Kidney (tissue), 14 donors: Measurements from ENCODE around the gene RPS6KA2. TPM values are rescaled to one million over a fixed set of nuclear protein-coding genes. Genes with fewer than 3 reads are reported as not detected.

Source experiments
- DNase-seq, 5 donors: peaks; one replicate each; pipeline ENCODE4 v3.0.0-alpha.2; 2013 to 2020
- FAIRE-seq: peaks from 2 replicates; lab custom pipeline; 2012; peaks lifted over from hg19 to GRCh38; lab: Jason Lieb, UNC
- H3K27ac ChIP-seq, 2 donors: one replicate each; pipeline ENCODE4 v1.7.0; 2013; ENCODE audit warnings: low read depth in 2 of 2, low read length in 2 of 2, inconsistent platforms in 1 of 2
- H3K27me3 ChIP-seq: one replicate; pipeline ENCODE4 v1.7.1; 2013; ENCODE audit warnings: low read length, inconsistent platforms; ENCODE audit not compliant: control insufficient read depth, insufficient read depth
- H3K36me3 ChIP-seq, 3 donors: one replicate each; pipeline versions ENCODE4 v1.7.0 to v1.7.1; 2013; ENCODE audit warnings: low read length in 3 of 3, control low read depth in 1 of 3, inconsistent platforms in 1 of 3; ENCODE audit not compliant: insufficient read depth in 3 of 3, control insufficient read depth in 2 of 3
- H3K4me1 ChIP-seq, 3 donors: one replicate each; pipeline versions ENCODE4 v1.7.0 to v1.7.1; 2013; ENCODE audit warnings: low read length in 3 of 3, inconsistent platforms in 1 of 3, low read depth in 1 of 3; ENCODE audit not compliant: control insufficient read depth in 2 of 3, insufficient read depth in 2 of 3
- H3K4me3 ChIP-seq, 3 donors: one replicate each; pipeline versions ENCODE4 v1.7.0 to v1.8.1; 2013; ENCODE audit warnings: low read length in 3 of 3, control low read depth in 1 of 3, inconsistent platforms in 1 of 3
- H3K9ac ChIP-seq, 3 donors: one replicate each; pipeline versions ENCODE4 v1.7.0 to v1.7.1; 2013; ENCODE audit warnings: low read length in 3 of 3, control low read depth in 1 of 3, inconsistent platforms in 1 of 3
- H3K9me3 ChIP-seq, 3 donors: one replicate each; pipeline versions ENCODE4 v1.7.0 to v1.7.1; 2013; ENCODE audit warnings: low read length in 3 of 3, control low read depth in 1 of 3, inconsistent platforms in 1 of 3; ENCODE audit not compliant: control insufficient read depth in 2 of 3, insufficient read depth in 1 of 3
- intact Hi-C: fragments of 100-400 bp; cut with DNase I; formaldehyde crosslinking; loops from one replicate; pipeline ENCODE4 v1.11.1; 2022
- polyA plus RNA-seq: library from polyadenylated mRNA; stranded (reverse); fragments of 350-450 nt; fragmentation: Illumina TruSeq; extraction: RNeasy Lipid Tissue Mini Kit (QIAGEN cat#74804); gene quantifications from one replicate; pipeline ENCODE4 v1.2.3, GENCODE V29; 2014; ENCODE audit warnings: low read depth, low replicate concordance; ENCODE audit not compliant: insufficient read depth
- total RNA-seq: library from RNA; stranded (reverse); fragmentation: NEBNext Ultra II Directional; extraction: Animal tissue kit (Norgen Biotek cat#: 25700); gene quantifications from one replicate; pipeline ENCODE4 v1.2.1, GENCODE V29; 2021
- TF ChIP-seq, protein P1 (sequence below): IDR thresholded peaks from 3 replicates; pipeline ENCODE4 v1.5.1; 2012; ENCODE audit warnings: mild to moderate bottlenecking, moderate library complexity, borderline replicate concordance; ENCODE audit not compliant: insufficient read depth; ENCODE audit errors: extremely low read depth
- donor health status: control.
- donor health status: control.
- donor health status: control.
- donor health status: control.
- donor health status: control.
- donor health status: DM: yes; HTN: yes; CAD: no.
- donor health status: Normal renal cell carcinoma (clear cell type).

RPS6KA2 gene
- total and polyA plus RNA-seq, 2 donors from 2014 or later: 12.3 to 61.2 TPM

GRCh38 chr6:166563805-166564204, 63.2 kb downstream of the RPS6KA2 start:
- no peak for FAIRE-seq
- TF ChIP-seq, protein P1, sequence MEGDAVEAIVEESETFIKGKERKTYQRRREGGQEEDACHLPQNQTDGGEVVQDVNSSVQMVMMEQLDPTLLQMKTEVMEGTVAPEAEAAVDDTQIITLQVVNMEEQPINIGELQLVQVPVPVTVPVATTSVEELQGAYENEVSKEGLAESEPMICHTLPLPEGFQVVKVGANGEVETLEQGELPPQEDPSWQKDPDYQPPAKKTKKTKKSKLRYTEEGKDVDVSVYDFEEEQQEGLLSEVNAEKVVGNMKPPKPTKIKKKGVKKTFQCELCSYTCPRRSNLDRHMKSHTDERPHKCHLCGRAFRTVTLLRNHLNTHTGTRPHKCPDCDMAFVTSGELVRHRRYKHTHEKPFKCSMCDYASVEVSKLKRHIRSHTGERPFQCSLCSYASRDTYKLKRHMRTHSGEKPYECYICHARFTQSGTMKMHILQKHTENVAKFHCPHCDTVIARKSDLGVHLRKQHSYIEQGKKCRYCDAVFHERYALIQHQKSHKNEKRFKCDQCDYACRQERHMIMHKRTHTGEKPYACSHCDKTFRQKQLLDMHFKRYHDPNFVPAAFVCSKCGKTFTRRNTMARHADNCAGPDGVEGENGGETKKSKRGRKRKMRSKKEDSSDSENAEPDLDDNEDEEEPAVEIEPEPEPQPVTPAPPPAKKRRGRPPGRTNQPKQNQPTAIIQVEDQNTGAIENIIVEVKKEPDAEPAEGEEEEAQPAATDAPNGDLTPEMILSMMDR: no peak
- H3K4me1 ChIP-seq: no peaks in the 10 kb centered on the region
- H3K36me3 ChIP-seq: no peaks in the 10 kb centered on the region
- no peak overlapping the region for H3K27ac ChIP-seq
- intact Hi-C loops: no loop called here
- no peaks in the 10 kb centered on the region for H3K9me3 ChIP-seq
- DNase-seq: peak in 1 of 5 donors; percentile 25
- H3K4me3 ChIP-seq: no peak overlapping the region
- H3K9ac ChIP-seq: no peak overlapping the region
- H3K27me3 ChIP-seq: no peaks in the 10 kb centered on the region

- no peaks in the 10 kb centered on the region for H3K9me3 ChIP-seq
- FAIRE-seq (no peak), DNase-seq (no peak)
- no peaks in the 10 kb centered on the region for H3K36me3 ChIP-seq
- H3K4me3 ChIP-seq: no peak overlapping the region
- no peak overlapping the region for H3K27ac ChIP-seq
- no peaks in the 10 kb centered on the region for H3K4me1 ChIP-seq
- intact Hi-C loops: no loop called here
- H3K9ac ChIP-seq: no peak overlapping the region
- H3K27me3 ChIP-seq: no peaks in the 10 kb centered on the region
- TF ChIP-seq, protein P1: no peak
These were observed 63.9 kb downstream of the RPS6KA2 start for GRCh38 chr6:166563200-166563599.

GRCh38 chr6:166562726-166563125, 64.3 kb downstream of the RPS6KA2 start:
- TF ChIP-seq, protein P1: no peak
- DNase-seq: no peak
- no peak for FAIRE-seq
- Histone ChIP-seq H3K36me3 (no peaks in the 10 kb centered on the region), H3K4me3 (no peak overlapping the region), H3K27me3 (no peaks in the 10 kb centered on the region), H3K9ac (no peak overlapping the region), H3K4me1 (no peaks in the 10 kb centered on the region), H3K9me3 (no peaks in the 10 kb centered on the region), H3K27ac (no peak overlapping the region)
- intact Hi-C loops: no loop called here

DNA sequence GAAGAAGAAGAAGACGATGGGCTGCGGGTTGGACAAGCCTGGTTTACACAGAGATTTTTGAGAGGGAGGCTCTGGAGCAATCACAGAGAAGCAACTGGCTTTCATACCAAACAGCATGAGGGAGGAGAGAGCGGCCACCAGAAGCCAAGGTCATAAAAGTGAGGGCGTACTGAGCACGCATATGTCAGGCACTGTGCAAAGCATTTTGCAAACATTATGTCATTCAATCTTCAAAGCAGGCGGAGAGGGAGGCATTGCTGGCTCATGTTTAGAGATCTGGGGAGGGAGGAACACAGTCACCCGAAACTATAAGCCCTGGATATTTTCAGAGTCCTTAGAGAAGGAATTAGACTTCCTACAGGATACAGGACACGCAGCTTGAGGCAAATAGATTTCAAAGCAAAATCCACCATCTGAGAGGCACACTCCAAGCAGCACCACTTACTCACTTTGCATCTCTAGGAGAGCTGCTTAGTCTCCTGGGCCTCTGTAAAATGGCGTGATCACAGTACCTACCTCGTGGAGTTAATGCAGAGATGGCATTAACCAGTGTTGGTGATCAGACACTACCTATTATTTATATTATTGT, 65.2 kb downstream of the RPS6KA2 start:
- no peak overlapping the region for H3K4me3 ChIP-seq
- no peak for FAIRE-seq
- H3K36me3 ChIP-seq: no peaks in the 10 kb centered on the region
- intact Hi-C loops: no loop called here
- H3K27me3 ChIP-seq: no peaks in the 10 kb centered on the region
- peak in 1 of 5 donors; percentile 40 for DNase-seq
- H3K9me3 ChIP-seq: no peaks in the 10 kb centered on the region
- no peak overlapping the region for H3K27ac ChIP-seq
- H3K4me1 ChIP-seq: peaks cover 0 to 3% (median 0%) of the 10 kb centered on the region in 3 donors
- TF ChIP-seq, protein P1: no peak
- H3K9ac ChIP-seq: no peak overlapping the region
